Ishikawa (cell line): ENCODE measurements around the gene ROBO1.

Source experiments
- CREB1 ChIP-seq: IDR thresholded peaks from 2 replicates; pipeline ENCODE4 v1.6.1; 2012; ENCODE audit warnings: low read depth
- EGR1 ChIP-seq: IDR thresholded peaks from 2 replicates; pipeline ENCODE4 v1.6.1; 2012
- EP300 ChIP-seq: IDR thresholded peaks from 2 replicates; pipeline ENCODE4 v1.6.1; 2012; ENCODE audit warnings: borderline replicate concordance
- FOXM1 ChIP-seq: IDR thresholded peaks from 2 replicates; pipeline ENCODE4 v1.6.1; 2012; ENCODE audit warnings: low read depth, borderline replicate concordance
- NFIC ChIP-seq: IDR thresholded peaks from 2 replicates; pipeline ENCODE4 v1.6.1; 2012
- RAD21 ChIP-seq: IDR thresholded peaks from 2 replicates; pipeline ENCODE4 v1.6.1; 2012; ENCODE audit warnings: low read depth
- TAF1 ChIP-seq: IDR thresholded peaks from 2 replicates; pipeline ENCODE4 v1.6.1; 2012; ENCODE audit warnings: low read depth, mild to moderate bottlenecking
- TCF12 ChIP-seq: IDR thresholded peaks from 2 replicates; pipeline ENCODE4 v1.6.1; 2012; ENCODE audit warnings: low read depth
- TEAD4 ChIP-seq: IDR thresholded peaks from 2 replicates; pipeline ENCODE4 v1.6.1; 2012
- YY1 ChIP-seq: IDR thresholded peaks from 2 replicates; pipeline ENCODE4 v1.6.1; 2012; ENCODE audit warnings: low read depth
- TF ChIP-seq, protein P1 (sequence below): IDR thresholded peaks from 2 replicates; pipeline ENCODE4 v1.6.1; 2012
- TF ChIP-seq, protein P2 (sequence below): IDR thresholded peaks from 2 replicates; pipeline ENCODE4 v1.6.1; 2012; ENCODE audit warnings: low read depth, mild to moderate bottlenecking
- TF ChIP-seq, protein P3 (sequence below): IDR thresholded peaks from 2 replicates; pipeline ENCODE4 v1.6.1; 2012

DNA sequence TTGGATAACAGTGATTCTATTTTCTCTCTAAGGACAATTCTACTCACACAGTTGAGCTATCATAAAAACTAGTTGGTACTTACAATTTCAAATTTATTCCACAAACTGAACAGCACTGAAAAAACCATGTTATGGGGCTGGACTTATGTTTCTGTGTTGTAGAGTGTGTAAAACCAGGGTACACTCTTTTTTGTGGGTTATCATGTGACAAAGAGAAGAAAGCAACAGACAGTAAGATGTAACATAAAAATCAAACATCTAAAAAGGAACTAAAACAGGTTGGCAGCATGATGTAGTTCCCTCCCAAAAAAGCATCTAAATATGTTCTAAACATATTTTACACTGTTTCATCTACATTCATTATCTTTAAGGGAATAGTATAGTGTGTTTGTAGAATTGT lies 757.9 kb downstream of the ROBO1 start:
- TF ChIP-seq, protein P1, sequence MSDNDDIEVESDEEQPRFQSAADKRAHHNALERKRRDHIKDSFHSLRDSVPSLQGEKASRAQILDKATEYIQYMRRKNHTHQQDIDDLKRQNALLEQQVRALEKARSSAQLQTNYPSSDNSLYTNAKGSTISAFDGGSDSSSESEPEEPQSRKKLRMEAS: no peak
- TF ChIP-seq TAF1 (no peak), TCF12 (no peak), EGR1 (no peak), NFIC (no peak), YY1 (no peak), EP300 (no peak), CREB1 (no peak), TEAD4 (no peak), FOXM1 (no peak), RAD21 (no peak)
- TF ChIP-seq, protein P2, sequence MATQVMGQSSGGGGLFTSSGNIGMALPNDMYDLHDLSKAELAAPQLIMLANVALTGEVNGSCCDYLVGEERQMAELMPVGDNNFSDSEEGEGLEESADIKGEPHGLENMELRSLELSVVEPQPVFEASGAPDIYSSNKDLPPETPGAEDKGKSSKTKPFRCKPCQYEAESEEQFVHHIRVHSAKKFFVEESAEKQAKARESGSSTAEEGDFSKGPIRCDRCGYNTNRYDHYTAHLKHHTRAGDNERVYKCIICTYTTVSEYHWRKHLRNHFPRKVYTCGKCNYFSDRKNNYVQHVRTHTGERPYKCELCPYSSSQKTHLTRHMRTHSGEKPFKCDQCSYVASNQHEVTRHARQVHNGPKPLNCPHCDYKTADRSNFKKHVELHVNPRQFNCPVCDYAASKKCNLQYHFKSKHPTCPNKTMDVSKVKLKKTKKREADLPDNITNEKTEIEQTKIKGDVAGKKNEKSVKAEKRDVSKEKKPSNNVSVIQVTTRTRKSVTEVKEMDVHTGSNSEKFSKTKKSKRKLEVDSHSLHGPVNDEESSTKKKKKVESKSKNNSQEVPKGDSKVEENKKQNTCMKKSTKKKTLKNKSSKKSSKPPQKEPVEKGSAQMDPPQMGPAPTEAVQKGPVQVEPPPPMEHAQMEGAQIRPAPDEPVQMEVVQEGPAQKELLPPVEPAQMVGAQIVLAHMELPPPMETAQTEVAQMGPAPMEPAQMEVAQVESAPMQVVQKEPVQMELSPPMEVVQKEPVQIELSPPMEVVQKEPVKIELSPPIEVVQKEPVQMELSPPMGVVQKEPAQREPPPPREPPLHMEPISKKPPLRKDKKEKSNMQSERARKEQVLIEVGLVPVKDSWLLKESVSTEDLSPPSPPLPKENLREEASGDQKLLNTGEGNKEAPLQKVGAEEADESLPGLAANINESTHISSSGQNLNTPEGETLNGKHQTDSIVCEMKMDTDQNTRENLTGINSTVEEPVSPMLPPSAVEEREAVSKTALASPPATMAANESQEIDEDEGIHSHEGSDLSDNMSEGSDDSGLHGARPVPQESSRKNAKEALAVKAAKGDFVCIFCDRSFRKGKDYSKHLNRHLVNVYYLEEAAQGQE: no peak
- TF ChIP-seq, protein P3, sequence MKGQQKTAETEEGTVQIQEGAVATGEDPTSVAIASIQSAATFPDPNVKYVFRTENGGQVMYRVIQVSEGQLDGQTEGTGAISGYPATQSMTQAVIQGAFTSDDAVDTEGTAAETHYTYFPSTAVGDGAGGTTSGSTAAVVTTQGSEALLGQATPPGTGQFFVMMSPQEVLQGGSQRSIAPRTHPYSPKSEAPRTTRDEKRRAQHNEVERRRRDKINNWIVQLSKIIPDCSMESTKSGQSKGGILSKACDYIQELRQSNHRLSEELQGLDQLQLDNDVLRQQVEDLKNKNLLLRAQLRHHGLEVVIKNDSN: no peak
